ENCODE measurements around the gene PCYOX1L.

GRCh38 chr5:149397530-149397929, 39.7 kb downstream of the PCYOX1L start:
- TF ChIP-seq CTCF (IDR thresholded peaks at IDR 0.05) (no peak), POLR2A (IDR thresholded peaks at IDR 0.05) (no peak)

Data from stomach (tissue), 4 donors.